RWPE1 (cell line): ENCODE measurements around the gene SEPHS1.
"Not testable (repeated sequence)": the region's sequence is repeated elsewhere in the genome, so short reads cannot be mapped to it uniquely, and the experiment has no call there.

Source experiments
- CTCF ChIA-PET: fragments of 350-600 bp; sonication (Branson Sonifier 250); formaldehyde crosslinking; extraction: SDS; loops from one replicate; lab custom pipeline; 2021; lab: Yijun Ruan, JAX
- POLR2A ChIA-PET: fragments of 400-600 bp; formaldehyde crosslinking; extraction: SDS; loops from one replicate; lab custom pipeline; 2020; ENCODE audit warnings: antibody characterized with exemption; ENCODE audit not compliant: low non-redundant PET; lab: Yijun Ruan, JAX
- DNase-seq: peaks from one replicate; pipeline ENCODE4 v3.0.0; 2012; ENCODE audit warnings: low spot score
- H3K27ac ChIP-seq: fragments of 450-650 bp; 2 replicates; pipeline ENCODE4 v1.5.1; 2017
- TF ChIP-seq, protein P1 (sequence below): fragments of 450-650 bp; conservative IDR thresholded peaks from 2 replicates; pipeline ENCODE4 v1.5.1; 2017; ENCODE audit warnings: low read depth, mild to moderate bottlenecking

Gene SEPHS1

DNA sequence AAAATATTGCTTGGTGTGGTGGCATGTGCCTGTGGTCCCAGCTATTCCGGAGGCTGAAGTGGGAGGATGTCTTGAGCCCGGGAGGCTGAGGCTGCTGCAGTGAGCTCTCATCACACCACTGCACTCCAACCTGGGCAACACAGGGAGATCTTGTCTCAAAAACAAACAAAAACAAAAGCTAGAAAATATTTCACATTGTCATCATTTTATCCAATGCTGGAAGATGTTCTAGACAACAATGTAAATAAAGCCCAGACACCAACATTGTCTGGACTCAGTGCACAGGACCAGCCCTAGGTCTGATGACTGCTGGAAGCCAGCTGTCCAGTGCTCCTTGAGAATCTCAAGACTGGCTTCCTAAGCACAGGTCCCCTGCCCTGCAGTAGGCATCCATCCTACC is 13.5 kb downstream of the SEPHS1 start:
- POLR2A ChIA-PET = no interaction called here
- CTCF ChIA-PET = no interaction called here
- TF ChIP-seq, protein P1, sequence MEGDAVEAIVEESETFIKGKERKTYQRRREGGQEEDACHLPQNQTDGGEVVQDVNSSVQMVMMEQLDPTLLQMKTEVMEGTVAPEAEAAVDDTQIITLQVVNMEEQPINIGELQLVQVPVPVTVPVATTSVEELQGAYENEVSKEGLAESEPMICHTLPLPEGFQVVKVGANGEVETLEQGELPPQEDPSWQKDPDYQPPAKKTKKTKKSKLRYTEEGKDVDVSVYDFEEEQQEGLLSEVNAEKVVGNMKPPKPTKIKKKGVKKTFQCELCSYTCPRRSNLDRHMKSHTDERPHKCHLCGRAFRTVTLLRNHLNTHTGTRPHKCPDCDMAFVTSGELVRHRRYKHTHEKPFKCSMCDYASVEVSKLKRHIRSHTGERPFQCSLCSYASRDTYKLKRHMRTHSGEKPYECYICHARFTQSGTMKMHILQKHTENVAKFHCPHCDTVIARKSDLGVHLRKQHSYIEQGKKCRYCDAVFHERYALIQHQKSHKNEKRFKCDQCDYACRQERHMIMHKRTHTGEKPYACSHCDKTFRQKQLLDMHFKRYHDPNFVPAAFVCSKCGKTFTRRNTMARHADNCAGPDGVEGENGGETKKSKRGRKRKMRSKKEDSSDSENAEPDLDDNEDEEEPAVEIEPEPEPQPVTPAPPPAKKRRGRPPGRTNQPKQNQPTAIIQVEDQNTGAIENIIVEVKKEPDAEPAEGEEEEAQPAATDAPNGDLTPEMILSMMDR = no peak
- DNase-seq = no peak
- H3K27ac ChIP-seq = no peak overlapping the region

DNA sequence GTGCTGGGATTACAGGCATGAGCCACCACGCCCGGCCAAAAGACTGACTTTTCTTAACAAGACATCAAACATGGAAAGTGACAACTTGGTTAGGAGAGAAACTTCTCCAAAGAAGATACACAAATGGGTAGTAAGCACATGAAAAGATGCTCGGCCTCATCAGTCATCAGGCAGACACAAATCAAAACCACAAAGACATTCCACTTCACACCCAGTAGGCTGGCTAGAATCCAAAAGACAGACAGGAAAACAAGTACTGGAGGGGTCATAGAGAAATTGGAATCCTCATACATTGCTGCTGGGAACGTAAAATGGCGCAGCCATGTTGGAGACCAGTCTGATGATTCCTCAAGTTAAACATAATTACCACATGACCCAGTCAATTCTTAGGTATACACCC is 16.4 kb downstream of the SEPHS1 start:
- no peak for DNase-seq
- ChIA-PET CTCF (no interaction called here), POLR2A (no interaction called here)
- H3K27ac ChIP-seq = no peak overlapping the region
- TF ChIP-seq, protein P1 = no peak

DNA sequence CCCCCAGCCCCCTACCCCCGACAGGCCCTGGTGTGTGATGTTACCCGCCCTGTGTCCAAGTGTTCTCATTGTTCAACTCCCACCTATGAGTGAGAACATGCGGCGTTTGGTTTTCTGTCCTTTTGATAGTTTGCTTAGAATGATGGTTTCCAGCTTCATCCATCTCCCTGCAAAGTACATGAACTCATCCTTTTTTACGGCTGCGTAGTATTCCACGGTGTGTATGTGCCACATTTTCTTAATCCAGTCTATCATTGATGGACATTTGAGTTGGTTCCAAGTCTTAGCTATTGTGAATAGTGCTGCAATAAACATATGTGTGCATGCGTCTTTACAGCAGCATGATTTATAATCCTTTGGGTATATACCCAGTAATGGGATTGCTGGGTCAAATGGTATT is 17.1 kb downstream of the SEPHS1 start:
- DNase-seq, POLR2A ChIA-PET, CTCF ChIA-PET, H3K27ac ChIP-seq: not testable (repeated sequence)

DNA sequence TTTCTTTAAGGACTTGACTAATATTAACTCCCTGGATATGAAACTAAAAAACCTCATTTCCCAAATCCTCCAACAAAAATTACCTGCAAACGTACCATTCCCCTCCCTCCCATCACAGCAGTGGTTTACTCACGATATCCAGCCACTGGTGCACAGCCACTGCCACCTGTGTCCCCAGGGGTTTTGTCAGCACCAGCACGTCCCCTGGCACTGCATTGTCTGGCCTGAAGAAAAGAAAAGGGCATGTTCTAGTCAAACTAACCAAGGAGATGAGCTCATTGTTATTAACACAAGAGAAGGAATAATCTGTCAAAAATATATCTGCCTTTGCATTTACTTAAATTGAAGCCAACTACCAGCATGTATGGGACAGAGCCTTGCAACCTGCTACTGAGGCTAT is 18.5 kb downstream of the SEPHS1 start:
- TF ChIP-seq, protein P1 = no peak
- DNase-seq = no peak
- H3K27ac ChIP-seq = no peak overlapping the region
- POLR2A ChIA-PET = no interaction called here
- CTCF ChIA-PET = interaction anchor here (1.1 kb wide), 1 partner anchor 10 kb away, joined by 3 read pairs; no protein-coding TSS in a partner anchor

DNA sequence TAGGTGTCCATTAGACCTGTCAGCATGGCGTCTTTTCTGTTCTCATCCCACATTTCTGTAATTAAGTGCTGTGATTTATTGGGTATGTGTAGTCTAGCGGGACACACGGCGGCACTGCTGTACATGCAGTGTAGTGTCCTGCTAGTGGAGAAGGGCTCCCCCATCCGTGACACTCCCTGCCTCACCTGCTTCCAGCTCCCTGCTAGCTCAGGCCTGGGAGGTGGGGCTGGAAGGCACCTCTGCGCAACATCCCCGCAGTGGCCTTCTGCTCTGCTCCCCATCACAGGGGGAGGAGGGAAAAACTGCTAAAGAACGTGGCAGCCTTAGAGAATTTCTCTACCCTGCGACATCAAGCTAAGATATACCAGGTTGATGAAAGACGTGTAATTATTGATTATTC is 19.5 kb downstream of the SEPHS1 start:
- CTCF ChIA-PET = interaction anchor here (1.1 kb wide), 1 partner anchor 9 kb away, joined by 3 read pairs; no protein-coding TSS in a partner anchor
- POLR2A ChIA-PET = no interaction called here
- no peak for DNase-seq
- H3K27ac ChIP-seq = no peak overlapping the region
- TF ChIP-seq, protein P1 = no peak

DNA sequence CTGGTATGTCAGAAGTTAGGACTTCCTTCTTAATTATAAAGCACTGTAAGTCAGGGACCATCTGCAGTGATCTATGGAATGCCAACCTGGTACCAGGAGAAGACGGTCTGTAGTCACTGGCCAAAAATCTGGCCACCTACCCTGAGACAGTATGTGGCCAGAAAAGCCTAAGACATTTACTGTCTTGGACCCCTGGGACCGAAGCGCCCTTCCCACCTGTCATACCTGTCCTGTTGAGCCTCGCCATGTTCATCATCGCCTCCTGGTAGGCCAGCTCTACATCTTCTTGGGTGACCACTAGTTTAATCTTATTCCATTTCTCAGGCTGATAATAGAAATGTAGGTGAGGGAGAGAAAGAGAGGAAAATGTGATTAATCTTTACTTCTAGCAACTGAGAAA is 20.0 kb downstream of the SEPHS1 start:
- no peak overlapping the region for H3K27ac ChIP-seq
- CTCF ChIA-PET = interaction anchor here (0.6 kb wide), 1 partner anchor 48 kb away, joined by 5 read pairs; no protein-coding TSS in a partner anchor
- TF ChIP-seq, protein P1 = no peak
- POLR2A ChIA-PET = no interaction called here
- DNase-seq = no peak

DNA sequence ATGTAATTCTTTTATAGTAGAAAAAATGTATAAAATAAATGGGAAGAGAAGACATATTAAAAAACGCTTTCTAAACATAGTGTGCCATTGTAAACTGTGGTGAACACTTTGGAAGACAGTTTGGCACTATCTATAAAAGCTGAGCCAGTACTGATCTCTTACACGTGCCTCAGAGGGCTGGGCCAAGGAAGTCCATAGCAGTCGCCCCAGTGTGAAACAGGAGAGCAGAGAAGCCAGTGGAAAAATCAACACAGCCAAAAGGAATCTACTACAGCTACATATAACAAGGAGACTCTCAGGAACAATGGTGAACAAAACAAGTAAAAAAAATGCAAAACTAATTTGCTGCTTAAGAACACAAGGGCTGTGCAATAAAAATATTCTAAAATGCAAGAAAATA is 20.6 kb downstream of the SEPHS1 start:
- no peak overlapping the region for H3K27ac ChIP-seq
- TF ChIP-seq, protein P1 = no peak
- CTCF ChIA-PET = interaction anchor here (0.6 kb wide), 1 partner anchor 47 kb away, joined by 5 read pairs; no protein-coding TSS in a partner anchor
- no peak for DNase-seq
- POLR2A ChIA-PET = no interaction called here
